ENCODE data around the gene SLC46A3. TPM values are rescaled to one million over a fixed set of nuclear protein-coding genes. Genes with fewer than 3 reads are reported as not detected.
"Not testable (repeated sequence)": the region's sequence is repeated elsewhere in the genome, so short reads cannot be mapped to it uniquely, and the experiment has no call there.

The SLC46A3 gene
- polyA plus RNA-seq, 4 donors: 1.8 to 4.4 (median 3.1) TPM

- DNase-seq (ENCODE audit: low read depth in 4 of 4, low spot score in 3 of 4): no peak
Observed at GRCh38 chr13:28685114-28685513, 33.7 kb downstream of the SLC46A3 start.

GRCh38 chr13:28684257-28684656 lies 34.5 kb downstream of the SLC46A3 start:
- no peak for DNase-seq (ENCODE audit: low read depth in 4 of 4, low spot score in 3 of 4)

DNA sequence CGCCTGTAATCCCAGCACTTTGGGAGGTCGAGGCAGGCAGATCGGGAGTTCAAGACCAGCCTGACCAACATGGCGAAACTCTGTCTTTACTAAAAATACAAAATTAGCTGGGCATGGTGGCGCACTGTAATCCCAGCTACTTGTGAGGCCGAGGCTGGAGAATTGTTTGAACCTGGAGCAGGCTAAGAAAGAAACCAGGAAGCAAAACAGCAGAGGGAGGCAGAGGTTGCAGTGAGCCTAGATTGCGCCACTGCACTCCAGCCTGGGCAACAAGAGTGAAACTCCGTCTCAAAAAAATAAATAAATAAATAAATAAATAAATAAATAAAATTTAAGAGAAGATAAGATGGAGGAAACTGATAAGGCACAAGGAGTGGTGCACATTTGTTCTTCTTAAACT lies 35.6 kb downstream of the SLC46A3 start:
- not testable (repeated sequence) for DNase-seq (ENCODE audit: low read depth in 4 of 4, low spot score in 3 of 4)

- DNase-seq (ENCODE audit: low read depth in 4 of 4, low spot score in 3 of 4): no peak
Observed at GRCh38 chr13:28680541-28680940, 38.2 kb downstream of the SLC46A3 start.

- DNase-seq (ENCODE audit: low read depth in 4 of 4, low spot score in 3 of 4): no peak
Observed at GRCh38 chr13:28679628-28680027, 39.1 kb downstream of the SLC46A3 start.

DNA sequence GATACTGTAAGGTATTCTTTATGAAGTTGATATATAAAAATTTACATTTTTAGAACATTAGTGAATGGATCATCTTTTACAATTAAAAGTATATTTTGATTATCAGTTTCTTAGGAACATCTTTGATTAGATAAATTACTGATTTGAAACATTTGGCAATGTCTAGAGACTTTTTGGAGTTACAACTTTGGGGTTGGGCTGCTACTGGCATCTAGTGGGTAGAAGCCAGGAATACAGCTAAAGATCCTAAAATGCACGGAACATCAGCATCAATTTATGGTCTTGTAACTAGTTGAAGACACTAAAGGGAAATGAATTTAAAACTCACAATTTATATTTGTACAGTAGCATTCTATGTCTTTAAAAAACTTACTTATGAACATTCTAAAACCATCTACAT lies 40.0 kb downstream of the SLC46A3 start:
- no peak for DNase-seq (ENCODE audit: low read depth in 4 of 4, low spot score in 3 of 4)

- DNase-seq (ENCODE audit: low read depth in 4 of 4, low spot score in 3 of 4): no peak
Observed at GRCh38 chr13:28671126-28671792, 47.5 kb downstream of the SLC46A3 start.

GRCh38 chr13:28666897-28667488 lies 51.8 kb downstream of the SLC46A3 start:
- DNase-seq (ENCODE audit: low read depth in 4 of 4, low spot score in 3 of 4): no peak

DNA sequence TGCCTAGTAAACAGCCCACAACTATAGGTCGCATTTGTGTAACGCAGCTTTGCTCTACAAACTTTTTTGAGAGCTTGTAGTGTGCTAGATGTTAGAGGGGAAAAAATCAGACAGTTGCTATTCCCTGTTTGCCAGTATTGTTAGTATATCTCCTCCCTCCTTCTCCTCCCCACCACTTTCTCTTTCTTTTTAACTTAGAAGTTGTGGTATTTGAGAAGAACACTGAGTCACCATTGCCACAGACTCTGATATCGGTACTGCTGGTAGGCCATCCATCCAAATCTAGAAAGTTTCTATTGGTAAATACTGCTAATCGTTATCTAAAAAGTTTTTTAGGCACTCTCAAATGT lies 59.2 kb downstream of the SLC46A3 start:
- no peak for DNase-seq (ENCODE audit: low read depth in 4 of 4, low spot score in 3 of 4)

DNA sequence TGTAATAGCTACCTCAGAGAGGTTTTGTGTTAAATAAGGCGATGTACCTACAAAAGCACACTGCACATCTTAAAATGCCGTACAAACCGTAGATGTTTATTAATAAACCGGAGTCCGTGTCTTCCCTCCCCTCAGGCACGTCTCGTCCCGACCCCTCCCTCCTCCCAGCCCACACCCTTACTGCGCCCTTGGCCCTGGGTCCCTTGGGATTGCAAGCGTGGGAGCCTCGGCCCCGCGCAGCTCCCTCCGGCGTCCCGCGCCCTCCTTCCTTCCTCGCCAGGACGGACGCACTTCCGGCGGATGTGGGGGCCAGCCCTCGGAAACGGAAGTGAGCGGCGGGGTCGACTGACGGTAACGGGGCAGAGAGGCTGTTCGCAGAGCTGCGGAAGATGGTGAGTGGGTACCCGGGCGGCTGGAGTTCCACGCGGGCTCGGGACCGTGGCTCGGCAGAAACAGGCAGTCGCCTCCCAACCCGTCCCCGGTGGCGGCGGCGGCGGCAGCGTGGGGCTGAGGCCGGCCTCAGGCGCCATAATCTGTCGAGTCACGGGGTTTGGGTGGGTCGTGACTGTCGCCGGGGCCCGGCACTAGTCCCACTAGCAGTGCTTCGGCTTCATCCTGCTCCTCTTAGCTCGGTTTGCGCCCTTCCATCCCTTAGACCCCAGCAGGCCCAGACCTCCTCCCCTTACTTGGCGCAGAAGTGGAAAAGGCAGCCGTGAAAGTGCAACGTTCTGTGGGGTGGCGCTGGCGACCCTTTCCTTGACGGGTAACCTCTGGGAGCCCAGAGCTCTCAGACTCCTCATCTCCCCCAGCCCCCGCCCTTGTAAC lies 59.8 kb downstream of the SLC46A3 start, which contains the start of gene POMP:
Gene POMP (plus strand): TSS at position 335 of the 825 bp plus-strand sequence. CDS start 55 bp downstream, at position 390.
- DNase-seq (ENCODE audit: low read depth in 4 of 4, low spot score in 3 of 4): peak; percentile 76 to 86 (median 80)

- DNase-seq (ENCODE audit: low read depth in 4 of 4, low spot score in 3 of 4): no peak
Observed at GRCh38 chr13:28658539-28658795, 60.3 kb downstream of the SLC46A3 start.

DNA sequence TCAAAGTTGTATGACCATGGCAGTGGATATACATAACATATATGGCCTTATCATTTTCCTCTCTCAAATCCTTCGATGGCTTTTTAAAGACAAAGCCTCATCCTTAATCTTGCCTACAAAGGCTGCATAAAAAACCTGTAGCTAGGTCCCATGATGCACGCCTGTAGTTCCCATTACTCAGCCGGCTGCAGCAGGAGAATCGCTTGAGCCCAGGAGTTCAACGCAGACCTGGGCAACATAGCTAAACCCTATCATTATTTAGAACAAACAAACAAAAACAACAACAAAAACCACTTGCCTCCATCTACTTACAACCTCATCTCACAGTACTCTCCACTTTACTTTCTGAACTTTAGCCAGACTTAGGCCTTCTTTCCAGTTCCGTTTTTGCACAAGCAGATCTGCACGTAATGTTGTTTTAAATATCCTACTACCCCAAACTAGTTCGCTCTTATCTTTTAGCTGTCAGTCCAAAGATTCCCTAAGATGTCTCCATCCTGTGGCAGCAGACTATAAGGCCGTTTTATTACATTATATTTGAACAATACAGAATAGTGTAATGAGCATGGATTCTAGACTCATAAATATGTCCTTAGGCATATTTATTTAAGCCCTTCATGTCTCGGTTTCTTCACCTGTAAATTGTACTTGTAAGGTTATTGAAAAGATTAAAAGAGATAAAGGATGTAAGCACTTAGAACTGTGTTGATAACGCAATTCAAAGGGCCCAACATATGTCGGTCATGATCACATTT lies 60.8 kb downstream of the SLC46A3 start:
- DNase-seq (ENCODE audit: low read depth in 4 of 4, low spot score in 3 of 4): no peak

DNA sequence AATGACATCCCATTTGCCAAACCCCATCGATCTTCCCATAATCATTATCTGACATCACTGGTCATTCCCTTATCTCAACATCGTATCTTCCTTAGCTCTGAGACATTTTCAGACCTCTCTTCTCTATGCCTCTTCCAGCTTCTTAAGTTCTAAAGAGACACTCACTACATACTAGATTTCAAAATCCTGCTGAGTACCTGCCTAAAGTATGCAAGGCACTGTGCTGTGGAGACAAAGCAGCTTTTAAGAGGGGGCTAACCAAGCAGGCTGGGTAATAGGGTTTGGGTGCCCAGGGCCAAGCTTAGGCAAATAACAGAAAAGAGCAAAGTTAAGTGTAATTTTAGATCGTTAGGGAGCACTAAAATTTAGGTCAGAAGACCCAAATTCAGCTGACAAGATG lies 63.2 kb downstream of the SLC46A3 start:
- DNase-seq (ENCODE audit: low read depth in 4 of 4, low spot score in 3 of 4): no peak

- DNase-seq (ENCODE audit: low read depth in 4 of 4, low spot score in 3 of 4): no peak
Observed at GRCh38 chr13:28654276-28654675, 64.5 kb downstream of the SLC46A3 start.

DNA sequence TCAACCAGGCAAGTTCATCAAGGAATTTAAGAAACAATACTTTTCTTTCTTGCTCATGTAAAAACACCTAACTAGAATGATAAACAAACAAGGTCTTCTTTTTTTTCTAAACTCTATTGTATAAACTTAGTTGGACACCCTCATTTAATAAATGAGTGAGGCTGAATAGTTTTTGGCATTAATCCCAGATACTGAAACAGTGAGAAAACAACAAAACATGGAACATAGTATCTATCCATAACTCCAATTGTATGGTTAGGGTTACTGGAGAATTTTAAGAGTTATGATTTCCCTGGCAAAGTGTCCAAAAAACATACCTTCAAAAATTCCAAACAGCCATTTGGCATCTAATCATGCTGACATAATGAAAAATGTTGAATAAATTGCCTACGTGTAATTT lies 65.7 kb downstream of the SLC46A3 start:
- no peak for DNase-seq (ENCODE audit: low read depth in 4 of 4, low spot score in 3 of 4)

GRCh38 chr13:28651810-28652401 lies 66.9 kb downstream of the SLC46A3 start:
- no peak for DNase-seq (ENCODE audit: low read depth in 4 of 4, low spot score in 3 of 4)

- no peak for DNase-seq (ENCODE audit: low read depth in 4 of 4, low spot score in 3 of 4)
Observed at GRCh38 chr13:28650284-28650683, 68.5 kb downstream of the SLC46A3 start.

All from right renal pelvis (tissue), 4 donors.